HG03571 (cell line): Measurements from ENCODE around the gene CCL7.
"Not testable (repeated sequence)": the region's sequence is repeated elsewhere in the genome, so short reads cannot be mapped to it uniquely, and the experiment has no call there.

Experiments
- ATAC-seq: cut with Tn5 transposase; IDR thresholded peaks from one replicate; pipeline ENCODE4 v1.9.1; 2021; ENCODE audit not compliant: unreplicated experiment

The CCL7 gene

DNA sequence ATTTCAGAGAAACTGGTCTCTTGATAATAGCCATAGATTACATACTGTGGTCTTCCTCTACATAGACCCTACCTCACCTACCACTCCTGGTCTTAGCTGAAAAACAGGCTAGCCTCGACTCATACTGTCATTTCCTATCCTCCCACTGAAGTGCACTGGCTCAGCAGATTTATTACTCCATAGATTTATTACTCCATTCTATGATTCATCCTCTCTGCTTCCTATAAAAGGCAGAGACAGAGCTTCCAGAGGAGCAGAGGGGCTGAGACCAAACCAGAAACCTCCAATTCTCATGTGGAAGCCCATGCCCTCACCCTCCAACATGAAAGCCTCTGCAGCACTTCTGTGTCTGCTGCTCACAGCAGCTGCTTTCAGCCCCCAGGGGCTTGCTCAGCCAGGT, at the start of gene CCL7:
Gene CCL7 (plus strand): TSS at position 253 of the 400 bp plus-strand sequence. CDS start 70 bp downstream, at position 323.
- no peak for ATAC-seq

DNA sequence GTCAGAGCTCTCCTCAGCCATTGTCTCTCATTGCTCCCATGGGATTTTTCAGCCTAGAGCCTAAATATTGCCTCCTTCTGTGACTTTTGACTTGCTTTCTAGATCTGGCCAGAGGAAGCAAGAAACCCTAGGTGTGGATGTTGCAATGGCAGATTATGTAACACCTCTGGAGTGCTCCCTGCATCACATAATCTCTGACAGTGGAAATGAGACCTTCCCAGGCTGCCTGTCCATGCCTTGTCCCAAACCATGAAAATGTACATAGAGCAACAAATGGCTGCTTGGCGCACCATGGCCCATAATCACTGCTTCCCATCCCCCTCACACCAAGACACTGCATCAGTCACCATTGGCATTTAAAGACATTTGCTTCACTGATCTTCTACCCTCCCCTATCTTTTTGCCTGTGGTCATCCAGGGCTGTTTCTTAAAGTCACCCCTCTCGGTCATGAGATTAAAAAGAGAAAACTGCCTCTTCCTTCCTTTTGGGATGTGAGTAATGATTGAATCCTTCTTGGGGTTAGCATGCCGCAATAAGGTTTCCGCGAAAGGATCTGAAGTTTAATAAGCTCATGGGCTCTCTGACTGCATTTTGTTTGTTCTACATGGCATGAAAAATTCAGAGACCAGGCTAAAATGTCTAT, 49.1 kb upstream of the CCL7 start:
- no peak for ATAC-seq

DNA sequence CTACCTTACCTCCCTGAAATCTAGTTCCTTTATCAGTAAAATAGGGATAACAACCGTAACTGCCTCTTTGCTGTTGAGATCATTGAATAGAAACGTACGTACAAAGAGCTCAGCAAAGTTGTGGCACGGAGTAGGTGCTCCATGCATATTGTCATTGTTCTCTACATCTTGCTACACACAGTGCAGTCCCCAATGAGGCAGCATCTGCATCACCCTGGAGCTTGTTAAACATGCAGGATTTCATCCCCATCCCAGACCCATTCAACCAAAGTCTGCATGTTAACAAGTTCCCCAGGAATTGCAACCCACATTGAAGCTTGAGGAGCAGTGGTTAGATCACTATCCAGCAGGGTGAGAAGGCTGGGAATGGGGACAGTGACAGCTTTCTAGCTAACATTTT, 48.6 kb upstream of the CCL7 start:
- ATAC-seq: no peak

DNA sequence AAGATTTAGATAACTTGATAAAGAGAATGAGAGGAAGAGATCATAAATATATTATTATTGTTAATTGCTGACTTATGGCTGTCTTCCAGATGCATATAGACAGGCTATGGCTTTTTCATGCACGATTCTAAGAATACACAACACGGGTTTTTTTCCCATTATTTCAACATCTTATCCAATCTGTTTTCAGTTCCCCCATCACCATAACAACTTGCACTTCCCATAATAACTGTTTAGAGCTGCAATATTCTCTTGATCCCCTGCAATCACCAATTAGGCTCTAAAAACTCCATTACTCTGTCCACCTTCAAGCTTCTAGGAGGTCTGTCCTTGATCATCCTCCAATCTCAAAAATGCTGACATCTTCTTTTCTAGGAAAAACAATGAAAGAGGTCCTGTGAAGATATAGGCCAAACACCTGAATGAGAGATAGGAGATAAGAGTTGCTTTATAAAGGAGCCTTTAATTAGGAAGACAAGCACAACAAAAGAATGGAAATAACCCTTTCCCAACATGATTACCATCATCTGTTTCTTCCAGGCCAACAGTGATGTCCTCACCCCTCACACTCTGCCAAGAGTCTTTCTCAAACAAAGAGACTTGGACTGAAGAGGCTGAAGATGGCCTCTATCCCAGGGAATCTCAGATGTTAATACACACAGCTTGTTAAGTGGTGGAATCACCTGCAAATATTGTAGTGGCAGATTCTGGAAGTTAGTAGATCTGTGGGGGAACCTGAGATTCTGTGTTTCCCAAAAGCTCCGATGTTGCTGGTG, 47.1 kb upstream of the CCL7 start:
- no peak for ATAC-seq

DNA sequence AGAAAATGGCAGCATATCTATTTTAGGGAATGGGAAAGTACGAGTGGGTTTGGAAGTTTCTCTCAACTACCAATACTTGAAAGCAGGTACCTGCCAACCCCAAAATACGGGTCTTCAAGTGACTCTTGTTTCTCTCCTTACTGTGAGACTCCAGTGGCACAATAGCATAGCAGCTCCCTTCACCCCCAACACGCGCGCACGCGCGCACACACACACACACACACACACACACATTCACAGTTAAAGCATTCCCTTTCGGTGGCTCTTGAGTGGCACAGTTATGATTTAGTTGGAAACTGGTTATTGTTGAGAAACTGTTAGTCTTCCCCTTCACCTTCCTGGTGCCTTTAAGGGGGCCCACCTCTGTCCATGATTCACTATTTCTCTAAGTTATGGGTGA, 45.0 kb upstream of the CCL7 start:
- no peak for ATAC-seq

DNA sequence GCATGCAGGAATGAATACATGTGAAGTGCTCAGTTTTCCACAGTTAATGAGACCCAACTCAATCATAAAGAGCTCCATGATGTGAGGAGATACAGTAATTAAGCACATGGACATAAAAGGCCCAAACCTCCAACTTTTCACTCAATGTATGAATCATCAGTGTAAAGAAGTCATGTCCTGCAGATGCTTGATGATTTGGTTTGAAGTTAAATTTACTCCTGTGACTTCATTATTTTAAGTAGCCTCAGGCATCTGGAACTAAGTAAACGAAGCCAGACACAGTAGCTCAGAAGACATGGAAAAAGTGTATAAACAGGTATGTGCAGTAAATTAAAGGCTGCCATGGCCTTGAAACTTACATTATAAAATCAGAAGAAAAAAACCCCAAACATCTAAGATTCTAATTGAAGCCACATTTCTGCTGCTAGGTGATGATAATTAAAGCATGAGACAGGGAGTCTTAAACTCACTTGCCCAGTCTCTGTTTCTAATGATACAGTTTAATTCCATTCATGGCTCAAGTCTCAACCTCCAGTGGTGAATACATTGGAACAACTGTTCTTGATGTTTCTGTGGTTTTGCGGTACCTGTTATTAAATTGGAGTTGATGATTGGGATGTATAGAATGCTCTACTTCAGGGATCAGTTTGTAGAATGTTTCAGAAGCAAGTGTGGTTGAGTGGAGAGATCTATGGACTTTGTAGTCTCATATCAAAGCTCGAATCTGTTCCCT, 43.8 kb upstream of the CCL7 start:
- ATAC-seq: no peak

DNA sequence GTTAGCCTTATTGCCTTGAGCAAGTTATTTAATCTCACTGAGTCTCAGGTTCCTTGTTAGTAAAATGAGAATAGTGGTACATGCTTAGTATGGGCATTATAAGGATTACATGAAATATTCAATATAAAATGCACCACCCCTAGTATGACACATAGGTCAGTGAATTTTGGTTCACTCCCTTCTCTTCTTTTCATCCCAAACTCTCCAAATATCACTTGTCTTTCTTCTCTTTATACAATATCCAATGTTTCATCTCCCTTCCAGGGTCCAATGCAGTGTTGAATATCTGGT, 43.3 kb upstream of the CCL7 start:
- ATAC-seq: no peak

DNA sequence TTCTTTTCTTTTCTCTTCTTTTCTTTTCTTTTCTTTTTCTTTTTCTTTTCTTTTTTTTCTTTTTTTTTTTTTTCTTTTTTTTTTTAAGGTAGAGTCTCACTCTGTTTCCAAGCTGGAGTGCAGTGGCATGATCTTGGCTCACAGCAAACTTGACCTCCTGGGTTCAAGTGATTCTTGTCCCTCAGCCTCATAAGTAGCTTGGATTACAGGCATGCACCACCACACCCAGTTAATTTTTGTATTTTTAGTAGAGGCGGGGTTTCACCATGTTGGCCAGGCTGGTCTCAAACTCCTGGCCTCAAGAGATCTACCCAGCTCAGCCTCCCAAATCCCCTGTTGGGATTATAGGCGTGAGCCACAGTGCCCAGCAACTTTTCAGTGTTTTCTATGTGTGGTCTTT, 42.7 kb upstream of the CCL7 start:
- not testable (repeated sequence) for ATAC-seq

DNA sequence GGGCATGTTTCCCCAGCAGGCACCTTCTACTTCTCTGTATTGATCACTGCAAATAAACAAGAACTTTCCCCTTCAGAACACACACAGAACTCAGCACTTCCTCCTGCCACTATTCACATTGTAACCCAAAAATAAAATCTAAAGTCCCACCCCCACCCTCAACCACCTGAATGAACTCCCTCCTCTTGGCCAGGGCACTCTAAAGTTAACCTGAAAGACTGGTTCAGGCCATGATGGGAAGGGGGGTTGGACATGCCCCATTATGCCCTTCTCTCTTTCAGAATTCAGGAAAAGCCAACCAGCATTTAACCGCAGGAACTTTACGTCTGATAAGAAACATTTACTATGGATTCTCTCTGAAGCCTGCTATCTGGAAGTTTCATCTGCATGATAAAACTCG, 42.3 kb upstream of the CCL7 start:
- no peak for ATAC-seq

DNA sequence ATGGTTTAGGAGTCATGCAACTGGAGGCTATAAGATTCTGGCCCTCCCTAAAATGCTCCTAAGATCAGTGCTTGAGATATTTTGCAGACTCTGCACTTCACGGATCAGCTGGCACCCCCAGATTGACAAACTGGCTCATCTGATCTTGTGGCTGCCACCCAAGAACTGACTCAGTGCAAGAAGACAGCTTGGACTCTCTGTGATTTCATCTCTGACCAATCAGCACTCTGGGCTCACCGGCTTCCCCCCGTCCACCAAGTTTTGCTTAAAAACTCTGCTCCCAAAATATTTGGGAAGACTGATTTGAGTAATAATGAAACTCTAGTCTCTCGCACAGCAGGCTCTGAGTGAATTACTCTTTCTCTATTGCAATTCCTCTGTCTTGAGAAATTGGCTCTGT, 41.2 kb upstream of the CCL7 start:
- ATAC-seq: no peak

DNA sequence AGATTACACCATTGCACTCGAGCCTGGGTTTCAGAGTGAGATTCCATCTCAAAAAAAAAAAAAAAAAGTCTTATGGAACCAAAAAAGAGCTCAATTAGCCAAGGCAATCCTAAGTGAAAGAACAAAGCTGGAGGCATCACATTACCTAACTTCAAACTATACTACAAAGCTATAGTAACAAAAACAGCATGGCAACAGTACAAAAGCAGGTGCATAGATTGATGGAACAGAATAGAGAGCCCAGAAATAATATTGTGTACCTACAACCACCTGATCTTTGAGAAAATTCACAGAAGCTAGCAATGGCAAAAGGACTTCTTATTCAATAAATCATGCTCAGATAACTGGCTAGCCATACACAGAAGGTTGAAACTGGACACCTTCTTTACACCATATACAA, 39.7 kb upstream of the CCL7 start:
- no peak for ATAC-seq

DNA sequence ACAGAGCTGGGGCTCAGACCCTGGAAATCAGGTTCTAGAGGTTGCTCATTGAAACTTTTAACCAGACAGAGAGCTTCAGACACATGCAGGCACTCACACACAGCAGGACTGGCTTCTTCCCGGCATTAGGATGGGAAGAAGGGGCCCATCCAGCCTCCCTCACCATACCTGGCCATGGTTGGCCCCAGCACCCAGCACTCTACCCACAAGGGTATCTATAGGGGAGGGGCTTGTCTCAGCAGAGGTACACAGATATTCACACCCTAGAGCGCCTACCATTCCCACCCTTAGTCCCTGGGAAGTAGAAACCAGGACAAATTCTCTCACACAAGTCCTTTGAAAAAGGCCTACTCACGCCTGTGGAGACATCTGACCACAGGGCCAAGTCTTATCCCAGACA, 35.4 kb upstream of the CCL7 start:
- no peak for ATAC-seq

DNA sequence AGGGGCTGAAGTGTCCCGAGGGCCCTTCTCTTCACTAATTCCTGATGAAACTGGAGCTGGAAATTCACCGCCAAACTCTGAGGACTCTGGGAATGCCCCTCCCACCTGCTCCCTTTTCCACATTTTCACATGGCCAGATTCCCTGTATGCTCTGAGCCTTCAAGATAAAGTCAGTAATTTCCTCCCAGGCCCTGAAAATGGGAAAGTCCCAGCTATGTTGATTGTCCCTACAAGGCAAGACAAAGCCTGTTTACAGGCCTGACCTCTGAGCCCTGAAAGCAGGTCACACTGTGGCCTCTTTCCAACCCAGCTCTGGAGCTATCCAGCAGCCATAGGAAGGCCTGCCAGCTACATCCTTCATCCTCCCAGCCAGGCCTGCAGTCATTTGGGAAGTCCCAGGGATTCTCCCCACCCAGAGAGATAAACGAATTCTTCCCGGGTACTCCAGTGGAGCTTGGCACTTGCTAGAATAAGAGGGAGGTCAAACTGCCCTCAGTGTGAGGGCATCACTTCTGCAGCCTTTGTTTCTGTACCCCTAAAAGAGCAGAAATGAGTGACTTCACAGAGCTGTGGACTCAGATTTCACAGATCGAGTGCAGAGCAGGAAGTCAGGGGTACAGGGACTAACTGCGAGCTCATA, 34.5 kb upstream of the CCL7 start:
- ATAC-seq: no peak

DNA sequence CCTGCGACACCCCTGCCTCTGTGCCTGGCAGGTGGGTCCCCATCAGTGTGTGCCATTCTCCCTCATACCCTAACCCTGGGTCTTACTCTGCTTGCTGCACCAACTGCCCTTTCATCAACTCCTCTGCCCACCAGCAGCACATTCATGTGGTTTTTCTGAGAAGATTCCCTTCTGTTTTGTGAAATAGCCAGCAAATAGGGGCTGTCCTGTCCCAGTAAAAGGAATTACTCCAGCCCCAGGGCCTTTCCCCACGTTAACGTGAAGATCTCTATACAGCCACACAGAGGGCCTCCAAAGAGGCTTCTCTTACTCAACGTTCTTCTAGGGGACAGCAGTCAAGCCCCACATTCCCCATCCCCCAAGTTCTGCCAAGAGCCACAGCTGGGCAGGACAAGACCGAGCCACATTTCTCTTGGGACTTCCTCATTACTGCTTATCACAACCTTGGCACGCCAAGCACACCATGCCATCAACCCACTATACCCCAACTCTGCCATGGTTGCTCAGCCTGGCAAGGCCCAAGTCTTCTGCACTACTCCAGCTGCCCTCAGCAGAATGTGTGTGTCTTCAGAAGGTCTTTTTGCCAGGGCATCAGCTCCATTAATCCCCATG, 33.6 kb upstream of the CCL7 start:
- no peak for ATAC-seq

DNA sequence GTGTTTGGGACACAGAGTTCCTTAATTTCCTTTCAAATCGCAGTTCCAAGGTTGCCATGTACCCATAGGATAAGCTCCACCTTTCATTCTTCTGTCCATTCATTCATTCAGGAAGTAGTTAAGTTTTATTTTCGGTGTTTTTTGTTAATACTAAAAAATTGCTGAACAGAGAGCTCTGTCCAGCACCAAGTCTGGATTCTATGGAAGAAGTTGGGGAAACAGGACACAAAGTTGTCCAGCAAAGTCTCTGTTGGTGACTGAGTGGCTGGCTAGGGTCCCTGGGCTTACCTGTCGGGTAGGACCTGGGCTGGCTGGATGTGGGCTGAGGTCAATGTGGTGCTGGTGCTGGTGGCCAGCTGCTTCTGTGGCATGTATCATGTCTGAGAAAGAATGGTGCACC, 32.6 kb upstream of the CCL7 start:
- no peak for ATAC-seq

DNA sequence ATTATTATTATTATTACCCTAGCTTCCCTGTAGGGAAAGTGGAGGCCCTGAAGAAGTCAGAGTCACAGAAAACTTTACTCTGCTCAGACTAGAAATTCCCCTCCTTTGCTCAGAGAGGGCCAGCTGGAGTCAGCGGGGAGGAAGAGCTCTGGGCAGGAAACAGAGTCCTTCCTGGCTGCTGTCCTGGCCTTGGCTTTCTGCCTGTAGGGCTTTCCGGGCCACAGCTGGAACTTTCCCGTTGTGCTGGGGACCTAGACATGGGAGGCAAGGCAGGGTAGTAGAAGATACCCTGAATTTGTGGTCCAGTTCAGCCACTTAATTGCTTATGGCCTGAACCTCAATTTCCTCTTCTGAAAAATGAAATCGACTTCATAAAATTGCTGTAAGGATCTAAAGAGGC, 29.0 kb upstream of the CCL7 start:
- no peak for ATAC-seq

DNA sequence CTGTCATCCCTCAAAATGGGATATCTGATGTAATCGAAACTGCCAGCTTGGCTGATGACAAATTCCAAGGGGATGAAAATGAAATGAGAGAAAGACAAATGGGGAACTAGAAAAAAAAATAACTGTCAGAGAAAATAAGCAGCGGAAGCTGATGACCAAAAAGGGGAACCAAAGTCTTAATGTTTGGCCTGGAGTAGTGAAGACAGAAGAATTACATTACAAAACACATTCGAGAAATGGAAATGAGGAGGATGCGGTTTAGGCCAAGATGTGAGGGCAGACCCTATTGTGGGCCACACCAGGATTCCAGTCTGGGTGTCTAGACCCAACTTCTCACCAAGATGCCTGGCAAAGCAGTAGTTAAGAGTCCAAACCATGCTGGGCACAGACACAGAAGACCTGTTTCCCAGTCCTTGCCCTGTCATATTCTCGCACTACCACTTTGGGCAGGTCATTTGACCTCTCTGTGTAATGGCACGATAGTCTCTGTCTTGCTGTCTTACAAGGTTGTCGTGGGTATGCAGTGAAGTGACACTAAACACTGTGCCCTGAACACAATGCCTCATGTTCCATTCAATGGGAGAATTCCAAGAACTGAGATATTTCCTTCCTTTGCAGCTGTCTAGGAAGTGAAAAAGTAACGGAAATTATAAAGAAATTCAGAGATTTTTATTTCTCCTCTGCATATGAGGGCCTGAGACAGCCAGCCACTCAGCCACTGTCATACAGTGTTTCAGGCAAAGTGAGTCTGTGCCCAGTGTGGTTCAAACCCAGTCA, 27.2 kb upstream of the CCL7 start:
- no peak for ATAC-seq

DNA sequence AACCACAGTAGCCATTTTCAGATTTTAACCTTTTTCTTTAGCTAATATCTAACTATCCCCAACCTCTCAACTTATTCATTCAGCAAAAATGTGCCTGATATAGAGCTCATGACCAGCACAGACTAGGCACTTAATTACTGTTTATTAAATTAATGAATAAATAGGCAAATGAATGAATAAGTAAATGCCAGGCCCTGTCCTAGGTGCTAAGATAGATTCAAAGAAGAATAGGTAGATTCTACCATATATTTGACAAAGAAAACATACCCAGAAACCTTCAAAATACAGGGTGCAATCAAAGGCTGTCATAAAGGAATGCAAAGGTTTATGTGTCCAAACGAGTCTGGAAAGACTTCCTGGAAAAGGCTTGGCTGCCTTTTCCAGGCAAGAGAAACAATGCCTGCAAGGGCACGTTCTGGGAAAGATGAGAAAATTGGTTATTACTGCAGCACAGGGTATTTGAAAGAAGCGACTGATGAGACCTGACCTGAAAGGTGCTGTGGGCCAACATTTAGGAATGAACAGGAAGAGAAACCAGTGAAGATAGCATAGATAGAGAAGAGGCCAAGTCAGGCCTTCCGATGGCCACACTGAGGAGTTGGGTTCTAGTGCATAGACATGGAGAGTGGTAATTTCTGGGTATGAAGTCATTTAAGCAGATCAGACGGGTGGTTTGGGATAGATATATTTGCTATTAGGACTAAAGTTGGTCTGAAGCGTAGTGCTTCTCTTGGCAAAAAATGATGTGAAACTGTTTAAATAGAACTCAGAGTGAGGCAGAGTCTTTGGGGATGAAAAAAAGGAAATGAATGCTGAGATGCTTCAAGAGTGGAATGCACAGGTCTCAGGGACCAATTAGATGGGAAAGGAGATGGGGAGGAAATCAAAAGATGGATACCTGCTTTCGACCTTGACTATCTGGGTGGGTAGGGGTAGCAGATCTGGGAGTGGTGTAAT, 26.4 kb upstream of the CCL7 start:
- ATAC-seq: no peak

DNA sequence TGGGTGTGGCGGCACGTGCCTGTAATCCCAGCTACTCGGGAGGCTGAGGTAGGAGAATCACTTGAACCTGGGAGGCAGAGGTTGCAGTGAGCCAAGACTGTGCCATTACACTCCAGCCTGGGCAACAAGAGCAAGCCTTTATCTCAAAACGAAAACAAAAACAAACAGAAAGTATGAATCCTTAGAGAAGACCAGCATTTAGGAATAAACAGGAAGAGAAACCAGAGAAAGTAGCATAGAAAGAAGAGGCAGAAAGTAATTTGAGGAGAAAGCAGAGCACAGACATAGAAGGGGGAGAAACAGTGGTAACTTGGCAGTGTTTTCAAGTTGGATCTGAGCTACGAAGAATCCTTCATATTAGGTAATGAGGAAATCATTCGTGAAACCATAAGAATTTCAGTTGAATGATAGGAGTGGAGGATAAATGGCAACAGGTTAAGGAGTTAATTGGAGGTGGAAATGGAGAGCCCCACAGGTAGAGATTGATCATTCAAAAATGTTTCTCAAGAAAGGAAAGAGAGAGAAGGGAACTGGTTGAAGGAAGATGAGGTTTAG, 24.6 kb upstream of the CCL7 start:
- no peak for ATAC-seq
